Measurements from ENCODE around the gene UBASH3A. TPM values are rescaled to one million over a fixed set of nuclear protein-coding genes. Genes with fewer than 3 reads are reported as not detected.

Gene UBASH3A
- total RNA-seq, 3 donors from 2014 or later (not counting 1 experiment from before 2014, with no cell fraction given) = 0.66 to 5.0 (median 2.0) TPM

GRCh38 chr21:42439284-42440186 is 35.8 kb downstream of the UBASH3A start:
- peaks cover 5% of the 10 kb centered on the region for H3K9me3 ChIP-seq (ENCODE audit: control insufficient read depth, insufficient read depth, low read length)
- peak; percentile 33 to 58 (median 41) for ATAC-seq
- H3K27me3 ChIP-seq (ENCODE audit: control insufficient read depth, insufficient read depth, low read length) = peaks cover 10% of the 10 kb centered on the region
- WGBS (ENCODE audit: insufficient coverage) = 45% methylated on average over 17 of the region's 17 CpGs
- H3K27ac Mint-ChIP-seq = peak overlapping the region in 1 of 2 donors; percentile 86
- no peak overlapping the region for H3K27ac ChIP-seq (ENCODE audit: low read length)
- H3K36me3 ChIP-seq (ENCODE audit: control insufficient read depth, insufficient read depth, low read length) = no peaks in the 10 kb centered on the region
- no peak overlapping the region for H3K4me3 ChIP-seq (ENCODE audit: low read length)
- peaks cover 62 to 86% of the 10 kb centered on the region in 2 donors for H3K27me3 Mint-ChIP-seq (ENCODE audit: low read depth in 2 of 2)
- intact Hi-C loops (cut with micrococcal nuclease) = no loop called here
- TF ChIP-seq CTCF (IDR thresholded peaks at IDR 0.05) = no peak
- peaks cover 7 to 28% of the 10 kb centered on the region in 2 donors for H3K4me1 Mint-ChIP-seq
- H3K4me1 ChIP-seq (ENCODE audit: control insufficient read depth, insufficient read depth, low read length) = peaks cover 14% of the 10 kb centered on the region
- peaks cover 0 to 3% of the 10 kb centered on the region in 2 donors for H3K9me3 Mint-ChIP-seq
- no peak overlapping the region for H3K4me3 Mint-ChIP-seq
- peak in 1 of 2 donors; percentile 40 for DNase-seq
- no peaks in the 10 kb centered on the region for H3K36me3 Mint-ChIP-seq

GRCh38 chr21:42440187-42440792 is 36.6 kb downstream of the UBASH3A start:
- H3K36me3 ChIP-seq (ENCODE audit: control insufficient read depth, insufficient read depth, low read length) = no peaks in the 10 kb centered on the region
- peaks cover 65 to 79% of the 10 kb centered on the region in 2 donors for H3K27me3 Mint-ChIP-seq (ENCODE audit: low read depth in 2 of 2)
- no peak overlapping the region for H3K27ac ChIP-seq (ENCODE audit: low read length)
- H3K4me3 Mint-ChIP-seq = no peak overlapping the region
- TF ChIP-seq CTCF (IDR thresholded peaks at IDR 0.05) = no peak
- 78% methylated on average over 12 of the region's 12 CpGs for WGBS (ENCODE audit: insufficient coverage)
- H3K9me3 Mint-ChIP-seq = peaks cover 0 to 3% of the 10 kb centered on the region in 2 donors
- peaks cover 5% of the 10 kb centered on the region for H3K9me3 ChIP-seq (ENCODE audit: control insufficient read depth, insufficient read depth, low read length)
- peaks cover 14% of the 10 kb centered on the region for H3K4me1 ChIP-seq (ENCODE audit: control insufficient read depth, insufficient read depth, low read length)
- peak overlapping the region in 1 of 2 donors; percentile 86 for H3K27ac Mint-ChIP-seq
- intact Hi-C loops (cut with micrococcal nuclease) = no loop called here
- H3K4me3 ChIP-seq (ENCODE audit: low read length) = no peak overlapping the region
- ATAC-seq (no peak), DNase-seq (no peak)
- peaks cover 7 to 28% of the 10 kb centered on the region in 2 donors for H3K4me1 Mint-ChIP-seq
- no peaks in the 10 kb centered on the region for H3K36me3 Mint-ChIP-seq
- peaks cover 10% of the 10 kb centered on the region for H3K27me3 ChIP-seq (ENCODE audit: control insufficient read depth, insufficient read depth, low read length)

GRCh38 chr21:42441963-42442362 is 38.3 kb downstream of the UBASH3A start:
- 83% methylated on average over 6 of the region's 6 CpGs for WGBS (ENCODE audit: insufficient coverage)
- Histone ChIP-seq H3K27ac (ENCODE audit: low read length) (no peak overlapping the region), H3K4me3 (ENCODE audit: low read length) (no peak overlapping the region), H3K27me3 (ENCODE audit: control insufficient read depth, insufficient read depth, low read length) (peaks cover 11% of the 10 kb centered on the region), H3K36me3 (ENCODE audit: control insufficient read depth, insufficient read depth, low read length) (no peaks in the 10 kb centered on the region), H3K9me3 (ENCODE audit: control insufficient read depth, insufficient read depth, low read length) (peaks cover 2% of the 10 kb centered on the region), H3K4me1 (ENCODE audit: control insufficient read depth, insufficient read depth, low read length) (peaks cover 14% of the 10 kb centered on the region)
- no peak for ATAC-seq
- intact Hi-C loops (cut with micrococcal nuclease) = no loop called here
- H3K4me3 Mint-ChIP-seq = no peak overlapping the region
- DNase-seq = no peak
- peaks cover 75 to 79% of the 10 kb centered on the region in 2 donors for H3K27me3 Mint-ChIP-seq (ENCODE audit: low read depth in 2 of 2)
- no peaks in the 10 kb centered on the region for H3K9me3 Mint-ChIP-seq
- peaks cover 7 to 28% of the 10 kb centered on the region in 2 donors for H3K4me1 Mint-ChIP-seq
- H3K36me3 Mint-ChIP-seq = no peaks in the 10 kb centered on the region
- no peak overlapping the region for H3K27ac Mint-ChIP-seq
- no peak for TF ChIP-seq CTCF (IDR thresholded peaks at IDR 0.05)
